Muscle of leg (tissue), 11 donors: ENCODE data around the gene RECQL. TPM values are rescaled to one million over a fixed set of nuclear protein-coding genes. Genes with fewer than 3 reads are reported as not detected.
A peak's percentile ranks its signal among the peaks of the same experiment; 100 is the strongest.
"Not testable (repeated sequence)": the region's sequence is repeated elsewhere in the genome, so short reads cannot be mapped to it uniquely, and the experiment has no call there.

ENCODE experiments used
- DNase-seq: peaks from one replicate; pipeline ENCODE4 v3.0.0; 2013
- H3K27ac ChIP-seq: one replicate; pipeline ENCODE4 v1.5.1; 2013; ENCODE audit warnings: mild to moderate bottlenecking, low read length, control low read depth
- H3K27me3 ChIP-seq: one replicate; pipeline ENCODE4 v1.6.1; 2013; ENCODE audit warnings: low read length; ENCODE audit not compliant: control insufficient read depth, insufficient read depth
- H3K36me3 ChIP-seq: one replicate; pipeline ENCODE4 v1.6.1; 2013; ENCODE audit warnings: low read length; ENCODE audit not compliant: control insufficient read depth, insufficient read depth
- H3K4me1 ChIP-seq: one replicate; pipeline ENCODE4 v1.6.1; 2013; ENCODE audit warnings: low read length; ENCODE audit not compliant: control insufficient read depth, insufficient read depth
- H3K4me3 ChIP-seq: one replicate; pipeline ENCODE4 v1.5.1; 2013; ENCODE audit warnings: low read length, control low read depth
- H3K9me3 ChIP-seq: replicated peaks from 2 replicates; pipeline ENCODE4 v1.6.1; 2013; ENCODE audit warnings: low read depth, low read length; ENCODE audit not compliant: control insufficient read depth
- WGBS: methylation state at CpG from one replicate; pipeline ENCODE4 v1.1.5; 2013; ENCODE audit warnings: missing lambda C conversion rate; ENCODE audit not compliant: insufficient coverage; 5-methylcytosine and 5-hydroxymethylcytosine counted together
- polyA plus RNA-seq, 8 donors: library from polyadenylated mRNA; unstranded; fragments of 120-200 nt; gene quantifications; one replicate each; pipeline versions ENCODE4 v1.2.1 to v1.2.3, GENCODE V29; 2013; ENCODE audit warnings: inconsistent platforms in 1 of 8, low replicate concordance in 1 of 8; ENCODE audit not compliant: insufficient read length in 8 of 8, insufficient read depth in 1 of 8
- total RNA-seq: library from RNA; stranded (reverse); fragments of 120-200 nt; gene quantifications from one replicate; pipeline ENCODE4 v1.2.4, GENCODE V29; 2013

The RECQL gene
- total and polyA plus RNA-seq, 9 donors, result 16.1 to 45.8 (median 29.8) TPM

DNA sequence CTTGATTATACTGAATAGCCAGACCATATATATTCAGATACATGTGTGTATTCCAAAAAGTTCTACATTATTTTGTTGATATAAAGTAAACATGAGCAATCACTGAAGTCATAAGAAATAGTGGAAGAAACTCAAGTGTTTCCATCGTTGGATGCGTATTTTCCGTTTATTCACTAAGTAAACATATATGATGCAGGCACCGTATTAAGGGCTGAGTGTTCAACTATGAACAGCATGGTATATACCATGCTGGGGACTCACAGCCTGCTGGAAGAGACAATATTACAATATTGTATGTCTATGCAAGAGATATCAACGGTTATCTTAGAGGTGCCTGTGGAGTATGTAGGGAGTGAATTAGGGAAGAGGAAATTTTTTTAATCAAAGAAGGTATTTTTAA, 62.8 kb downstream of the RECQL start:
- DNase-seq, result peak; percentile 9
- WGBS, result no CpG with 5 or more reads among the region's 5 CpGs
- Histone ChIP-seq H3K27me3 (peaks cover 2% of the 10 kb centered on the region), H3K4me3 (no peak overlapping the region), H3K36me3 (peaks cover 3% of the 10 kb centered on the region), H3K4me1 (no peaks in the 10 kb centered on the region), H3K9me3 (no peaks in the 10 kb centered on the region), H3K27ac (no peak overlapping the region)

DNA sequence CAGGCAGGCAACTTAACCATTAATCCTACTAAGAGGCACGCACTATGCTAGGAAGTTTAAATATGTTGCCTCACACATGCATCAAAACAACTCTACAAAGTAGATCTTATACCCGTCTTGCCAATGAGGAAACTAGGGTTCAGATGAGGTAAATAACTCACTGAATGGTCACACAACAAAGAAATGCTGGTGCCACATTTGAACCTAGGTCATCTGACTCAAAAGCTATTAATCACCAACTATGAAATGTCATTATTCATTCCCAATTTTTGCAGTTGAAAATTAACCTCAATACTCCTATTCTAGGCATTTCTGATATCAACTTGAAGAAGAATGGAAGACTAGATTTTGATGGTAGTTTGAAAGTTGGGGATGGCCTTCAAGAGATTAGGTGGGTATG, 66.7 kb downstream of the RECQL start:
- Histone ChIP-seq H3K27ac (no peak overlapping the region), H3K9me3 (no peaks in the 10 kb centered on the region), H3K27me3 (peaks cover 2% of the 10 kb centered on the region), H3K36me3 (no peaks in the 10 kb centered on the region), H3K4me3 (no peak overlapping the region), H3K4me1 (no peaks in the 10 kb centered on the region)
- no peak for DNase-seq
- no CpG with 5 or more reads among the region's 2 CpGs for WGBS

DNA sequence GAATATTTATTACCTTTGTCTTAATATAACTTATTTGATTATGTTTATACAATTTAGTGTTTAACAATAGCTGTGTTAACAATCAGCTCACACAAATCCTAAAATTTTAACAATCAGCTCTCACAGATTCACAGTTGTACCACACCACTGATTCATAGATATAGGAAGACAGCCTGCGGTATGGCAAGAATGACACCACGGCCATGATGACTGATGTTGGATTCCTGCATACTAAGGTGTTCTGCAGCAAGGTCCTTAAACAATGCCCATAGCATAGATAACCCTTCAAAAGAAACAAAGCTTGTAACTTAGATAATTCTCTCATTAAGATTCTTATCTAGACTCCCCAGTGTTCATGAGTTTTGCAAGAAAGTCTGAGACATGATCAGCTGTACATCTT, 67.9 kb downstream of the RECQL start:
- Histone ChIP-seq H3K9me3 (no peaks in the 10 kb centered on the region), H3K27me3 (peaks cover 2% of the 10 kb centered on the region), H3K27ac (no peak overlapping the region), H3K4me3 (no peak overlapping the region), H3K4me1 (no peaks in the 10 kb centered on the region), H3K36me3 (no peaks in the 10 kb centered on the region)
- no peak for DNase-seq
- no CpG with 5 or more reads among the region's 2 CpGs for WGBS

DNA sequence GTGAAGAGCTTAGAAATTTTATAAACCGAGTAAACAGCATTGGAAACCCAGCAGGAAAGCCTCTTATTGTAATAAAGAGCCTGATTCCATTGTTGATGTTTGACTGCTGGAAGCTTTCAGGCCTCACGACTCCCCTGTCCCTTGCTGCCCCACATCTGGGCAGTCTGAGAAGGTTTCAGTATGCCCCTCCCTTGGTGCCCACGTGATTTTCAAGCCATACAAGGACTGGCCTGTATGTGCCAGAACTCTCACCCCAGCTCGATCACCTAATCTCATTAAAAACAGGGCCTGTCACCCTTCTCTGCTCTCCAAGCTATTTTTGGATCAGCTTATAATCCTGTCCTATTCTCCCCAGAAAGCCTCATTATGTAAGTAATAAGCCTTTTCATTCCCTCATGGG, 71.4 kb downstream of the RECQL start:
- 29% methylated on average over 3 of the region's 4 CpGs for WGBS
- Histone ChIP-seq H3K27me3 (no peaks in the 10 kb centered on the region), H3K27ac (no peak overlapping the region), H3K36me3 (no peaks in the 10 kb centered on the region), H3K9me3 (no peaks in the 10 kb centered on the region), H3K4me3 (no peak overlapping the region), H3K4me1 (no peaks in the 10 kb centered on the region)
- DNase-seq, result no peak

DNA sequence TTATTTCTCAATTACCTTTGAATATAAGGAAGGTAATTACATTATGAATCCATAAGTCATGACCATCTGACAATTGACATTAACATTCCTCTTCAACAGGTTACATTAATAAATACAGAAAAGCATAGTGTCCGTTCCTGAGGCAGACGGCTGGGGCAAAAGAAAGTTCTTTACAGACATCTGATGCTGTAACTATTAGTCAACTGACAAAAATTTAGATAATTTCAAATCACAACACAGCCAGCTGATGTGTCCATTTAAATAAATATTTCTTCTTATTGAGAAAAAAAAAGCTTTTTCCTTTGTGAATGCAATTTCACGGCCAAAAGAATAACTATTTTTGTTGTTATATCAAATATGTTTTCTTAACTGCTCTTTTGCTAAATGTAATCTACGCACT, 73.2 kb downstream of the RECQL start:
- Histone ChIP-seq H3K27ac (no peak overlapping the region), H3K4me3 (no peak overlapping the region), H3K36me3 (no peaks in the 10 kb centered on the region), H3K9me3 (no peaks in the 10 kb centered on the region), H3K27me3 (no peaks in the 10 kb centered on the region), H3K4me1 (no peaks in the 10 kb centered on the region)
- no CpG with 5 or more reads among the region's 4 CpGs for WGBS
- DNase-seq, result no peak

DNA sequence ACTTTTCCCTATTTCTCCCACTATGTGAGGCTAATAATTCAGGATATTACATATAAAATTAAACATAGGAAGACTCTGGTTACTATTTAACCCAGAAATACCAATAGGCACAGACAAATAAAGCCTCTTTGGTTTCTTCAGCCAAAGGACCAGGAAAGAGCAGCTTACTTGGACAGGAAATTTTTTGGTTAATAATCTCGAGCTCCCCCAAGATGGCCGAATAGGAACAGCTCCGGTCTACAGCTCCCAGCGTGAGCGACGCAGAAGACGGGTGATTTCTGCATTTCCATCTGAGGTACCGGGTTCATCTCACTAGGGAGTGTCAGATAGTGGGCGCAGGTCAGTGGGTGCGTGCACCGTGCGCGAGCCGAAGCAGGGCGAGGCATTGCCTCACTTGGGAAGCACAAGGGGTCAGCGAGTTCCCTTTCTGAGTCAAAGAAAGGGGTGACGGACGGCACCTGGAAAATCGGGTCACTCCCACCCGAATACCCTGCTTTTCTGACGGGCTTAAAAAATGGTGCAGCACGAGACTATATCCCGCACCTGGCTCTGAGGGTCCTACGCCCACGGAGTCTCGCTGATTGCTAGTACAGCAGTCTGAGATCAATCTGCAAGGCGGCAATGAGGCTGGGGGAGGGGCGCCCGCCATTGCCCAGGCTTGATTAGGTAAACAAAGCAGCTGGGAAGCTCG, 82.3 kb downstream of the RECQL start:
- DNase-seq, H3K4me3 ChIP-seq, H3K4me1 ChIP-seq, H3K36me3 ChIP-seq, H3K27ac ChIP-seq, H3K27me3 ChIP-seq, H3K9me3 ChIP-seq: not testable (repeated sequence)
- WGBS, result 93% methylated on average over 25 of the region's 30 CpGs

Other genes starting within 250 kb of the RECQL start
- not detected for gene SLCO1A2, start 166.7 kb downstream of the RECQL start, total RNA-seq
- gene SLCO1A2, start 166.7 kb downstream of the RECQL start, polyA plus RNA-seq, result under 1 TPM in 1 of 8 donors, not detected in 7; 0.09 TPM
- not detected for gene IAPP, start 128.7 kb downstream of the RECQL start, total RNA-seq
- gene IAPP, start 128.7 kb downstream of the RECQL start, polyA plus RNA-seq, result not detected
- 8.9 TPM for gene PYROXD1, start 64.0 kb downstream of the RECQL start, total RNA-seq
- gene PYROXD1, start 64.0 kb downstream of the RECQL start, polyA plus RNA-seq, result 10 to 100 TPM in 7 of 8 donors, 1 to 10 TPM in 1; 9.4 to 17.9 (median 15.0) TPM
- 41.0 TPM for gene GOLT1B, start 154 bp upstream of the RECQL start, total RNA-seq
- gene GOLT1B, start 154 bp upstream of the RECQL start, polyA plus RNA-seq, result 10 to 100 TPM; 29.3 to 50.4 (median 39.3) TPM
- gene SPX, start 24.7 kb upstream of the RECQL start, total RNA-seq, result 12.9 TPM
- gene SPX, start 24.7 kb upstream of the RECQL start, polyA plus RNA-seq, result 10 to 100 TPM; 17.8 to 31.2 (median 20.1) TPM
- 0.13 TPM for gene GYS2, start 103.2 kb upstream of the RECQL start, total RNA-seq
- gene GYS2, start 103.2 kb upstream of the RECQL start, polyA plus RNA-seq, result under 1 TPM in 5 of 8 donors, not detected in 3; 0.12 to 0.86 (median 0.29) TPM
- 640 TPM for gene LDHB, start 156.2 kb upstream of the RECQL start, total RNA-seq
- gene LDHB, start 156.2 kb upstream of the RECQL start, polyA plus RNA-seq, result 100 to 1,000 TPM; 638 to 922 (median 703) TPM